Measurements from ENCODE around the gene SLF2. TPM values are rescaled to one million over a fixed set of nuclear protein-coding genes. Genes with fewer than 3 reads are reported as not detected.

The SLF2 gene
- total and polyA plus RNA-seq, 2 of the 13 experiments (the other 11 are each of a cell fraction or from before 2014, with no cell fraction given), result 12.2 to 48.1 TPM

DNA sequence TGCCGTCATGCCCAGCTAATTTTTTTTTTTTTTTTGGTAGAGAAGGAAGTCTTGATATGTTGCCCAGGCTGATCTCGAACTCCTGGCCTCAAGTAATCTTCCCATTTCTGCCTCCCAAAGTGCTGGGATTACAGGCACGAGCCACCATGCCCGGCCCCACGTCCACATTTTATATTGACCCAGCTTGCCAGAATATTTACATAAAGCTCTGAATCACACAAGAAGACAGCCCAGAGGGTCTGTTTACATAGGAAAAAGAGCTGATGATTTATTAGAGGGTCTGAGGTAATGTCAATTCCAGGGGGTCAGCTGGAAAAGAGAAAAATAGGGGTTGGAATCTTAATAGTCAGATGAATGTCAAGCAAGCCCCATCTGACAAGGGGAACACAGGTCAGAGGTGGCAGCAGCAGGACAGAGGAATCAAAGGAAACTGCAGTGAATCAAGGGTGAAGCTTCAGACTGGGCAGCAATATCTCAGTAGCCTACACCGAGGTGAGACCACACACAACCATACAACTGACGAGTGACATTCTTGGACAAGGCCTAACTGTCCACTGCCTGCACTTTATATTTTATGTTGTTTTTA, 15.8 kb upstream of the SLF2 start (continued):
- TF ChIP-seq, protein P1, sequence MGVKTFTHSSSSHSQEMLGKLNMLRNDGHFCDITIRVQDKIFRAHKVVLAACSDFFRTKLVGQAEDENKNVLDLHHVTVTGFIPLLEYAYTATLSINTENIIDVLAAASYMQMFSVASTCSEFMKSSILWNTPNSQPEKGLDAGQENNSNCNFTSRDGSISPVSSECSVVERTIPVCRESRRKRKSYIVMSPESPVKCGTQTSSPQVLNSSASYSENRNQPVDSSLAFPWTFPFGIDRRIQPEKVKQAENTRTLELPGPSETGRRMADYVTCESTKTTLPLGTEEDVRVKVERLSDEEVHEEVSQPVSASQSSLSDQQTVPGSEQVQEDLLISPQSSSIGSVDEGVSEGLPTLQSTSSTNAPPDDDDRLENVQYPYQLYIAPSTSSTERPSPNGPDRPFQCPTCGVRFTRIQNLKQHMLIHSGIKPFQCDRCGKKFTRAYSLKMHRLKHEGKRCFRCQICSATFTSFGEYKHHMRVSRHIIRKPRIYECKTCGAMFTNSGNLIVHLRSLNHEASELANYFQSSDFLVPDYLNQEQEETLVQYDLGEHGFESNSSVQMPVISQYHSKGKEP (CRISPR knock-in tag; IDR thresholded peaks at IDR 0.05), result no peak
- TF ChIP-seq JDP2 (CRISPR knock-in tag; IDR thresholded peaks at IDR 0.05; ENCODE audit: borderline replicate concordance) (no peak), MTF2 (CRISPR knock-in tag; IDR thresholded peaks at IDR 0.05; ENCODE audit: borderline replicate concordance) (no peak), HNRNPL (IDR thresholded peaks at IDR 0.05; ENCODE audit: low read depth, low read length) (no peak), ZNF431 (CRISPR knock-in tag; IDR thresholded peaks at IDR 0.05; ENCODE audit: borderline replicate concordance, low read depth) (no peak), ZNF816 (CRISPR knock-in tag; IDR thresholded peaks at IDR 0.05; ENCODE audit: borderline replicate concordance) (no peak), KDM5A (IDR thresholded peaks at IDR 0.05; ENCODE audit: borderline replicate concordance, low read length) (no peak), ZNF33B (CRISPR knock-in tag; IDR thresholded peaks at IDR 0.05) (no peak), CBX2 (IDR thresholded peaks at IDR 0.05; ENCODE audit: low read depth, low read length) (no peak), CBX2 (CRISPR knock-in tag; IDR thresholded peaks at IDR 0.05; ENCODE audit: low read depth) (no peak), HNF4G (IDR thresholded peaks at IDR 0.05; ENCODE audit: borderline replicate concordance, low read depth, low read length) (no peak), HNF4G (CRISPR knock-in tag; IDR thresholded peaks at IDR 0.05; ENCODE audit: borderline replicate concordance, low read depth) (no peak), ZNF839 (CRISPR knock-in tag; IDR thresholded peaks at IDR 0.05; ENCODE audit: borderline replicate concordance) (no peak)
- TF ChIP-seq, protein P2, sequence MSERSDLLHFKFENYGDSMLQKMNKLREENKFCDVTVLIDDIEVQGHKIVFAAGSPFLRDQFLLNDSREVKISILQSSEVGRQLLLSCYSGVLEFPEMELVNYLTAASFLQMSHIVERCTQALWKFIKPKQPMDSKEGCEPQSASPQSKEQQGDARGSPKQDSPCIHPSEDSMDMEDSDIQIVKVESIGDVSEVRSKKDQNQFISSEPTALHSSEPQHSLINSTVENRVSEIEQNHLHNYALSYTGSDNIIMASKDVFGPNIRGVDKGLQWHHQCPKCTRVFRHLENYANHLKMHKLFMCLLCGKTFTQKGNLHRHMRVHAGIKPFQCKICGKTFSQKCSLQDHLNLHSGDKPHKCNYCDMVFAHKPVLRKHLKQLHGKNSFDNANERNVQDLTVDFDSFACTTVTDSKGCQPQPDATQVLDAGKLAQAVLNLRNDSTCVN (CRISPR knock-in tag; IDR thresholded peaks at IDR 0.05; ENCODE audit: borderline replicate concordance), result no peak
- TF ChIP-seq, protein P3, sequence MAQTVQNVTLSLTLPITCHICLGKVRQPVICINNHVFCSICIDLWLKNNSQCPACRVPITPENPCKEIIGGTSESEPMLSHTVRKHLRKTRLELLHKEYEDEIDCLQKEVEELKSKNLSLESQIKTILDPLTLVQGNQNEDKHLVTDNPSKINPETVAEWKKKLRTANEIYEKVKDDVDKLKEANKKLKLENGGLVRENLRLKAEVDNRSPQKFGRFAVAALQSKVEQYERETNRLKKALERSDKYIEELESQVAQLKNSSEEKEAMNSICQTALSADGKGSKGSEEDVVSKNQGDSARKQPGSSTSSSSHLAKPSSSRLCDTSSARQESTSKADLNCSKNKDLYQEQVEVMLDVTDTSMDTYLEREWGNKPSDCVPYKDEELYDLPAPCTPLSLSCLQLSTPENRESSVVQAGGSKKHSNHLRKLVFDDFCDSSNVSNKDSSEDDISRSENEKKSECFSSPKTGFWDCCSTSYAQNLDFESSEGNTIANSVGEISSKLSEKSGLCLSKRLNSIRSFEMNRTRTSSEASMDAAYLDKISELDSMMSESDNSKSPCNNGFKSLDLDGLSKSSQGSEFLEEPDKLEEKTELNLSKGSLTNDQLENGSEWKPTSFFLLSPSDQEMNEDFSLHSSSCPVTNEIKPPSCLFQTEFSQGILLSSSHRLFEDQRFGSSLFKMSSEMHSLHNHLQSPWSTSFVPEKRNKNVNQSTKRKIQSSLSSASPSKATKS (CRISPR knock-in tag; IDR thresholded peaks at IDR 0.05), result no peak
- TF ChIP-seq, protein P4, sequence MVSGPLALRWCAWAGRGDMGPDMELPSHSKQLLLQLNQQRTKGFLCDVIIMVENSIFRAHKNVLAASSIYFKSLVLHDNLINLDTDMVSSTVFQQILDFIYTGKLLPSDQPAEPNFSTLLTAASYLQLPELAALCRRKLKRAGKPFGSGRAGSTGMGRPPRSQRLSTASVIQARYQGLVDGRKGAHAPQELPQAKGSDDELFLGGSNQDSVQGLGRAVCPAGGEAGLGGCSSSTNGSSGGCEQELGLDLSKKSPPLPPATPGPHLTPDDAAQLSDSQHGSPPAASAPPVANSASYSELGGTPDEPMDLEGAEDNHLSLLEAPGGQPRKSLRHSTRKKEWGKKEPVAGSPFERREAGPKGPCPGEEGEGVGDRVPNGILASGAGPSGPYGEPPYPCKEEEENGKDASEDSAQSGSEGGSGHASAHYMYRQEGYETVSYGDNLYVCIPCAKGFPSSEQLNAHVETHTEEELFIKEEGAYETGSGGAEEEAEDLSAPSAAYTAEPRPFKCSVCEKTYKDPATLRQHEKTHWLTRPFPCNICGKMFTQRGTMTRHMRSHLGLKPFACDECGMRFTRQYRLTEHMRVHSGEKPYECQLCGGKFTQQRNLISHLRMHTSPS (CRISPR knock-in tag; IDR thresholded peaks at IDR 0.05; ENCODE audit: low read depth), result no peak

Data from HepG2 (cell line).